GM20000 (cell line): ENCODE results near the gene NARS2.

ENCODE experiments used
- DNase-seq: peaks from one replicate; pipeline ENCODE4 v3.0.0; 2012; ENCODE audit warnings: low spot score
- TF ChIP-seq, protein P1 (sequence below): IDR thresholded peaks from 2 replicates; pipeline ENCODE4 v1.5.1; 2012; ENCODE audit warnings: mild to moderate bottlenecking, control low read depth; ENCODE audit errors: extremely low read depth, missing control alignments

The NARS2 gene

DNA sequence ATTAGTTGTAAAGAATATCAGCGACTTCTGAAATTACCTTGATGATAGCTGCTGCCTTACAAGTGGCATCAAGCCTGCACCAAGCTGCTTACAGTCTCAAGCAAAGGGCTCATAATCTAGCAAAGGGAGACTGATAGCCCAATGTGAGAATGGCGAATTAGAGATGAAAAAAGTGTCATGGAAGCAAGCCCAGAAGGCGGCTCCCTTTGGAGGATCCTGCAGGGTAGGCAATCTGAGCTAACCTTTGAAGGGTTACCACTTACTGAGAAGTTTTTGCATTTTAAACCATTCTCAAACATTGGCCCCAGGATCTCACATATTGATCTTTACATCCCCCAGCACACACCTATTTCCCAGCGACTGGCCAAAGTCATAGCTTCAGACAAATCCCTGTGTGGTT is 175.5 kb downstream of the NARS2 start:
- no peak for DNase-seq
- TF ChIP-seq, protein P1, sequence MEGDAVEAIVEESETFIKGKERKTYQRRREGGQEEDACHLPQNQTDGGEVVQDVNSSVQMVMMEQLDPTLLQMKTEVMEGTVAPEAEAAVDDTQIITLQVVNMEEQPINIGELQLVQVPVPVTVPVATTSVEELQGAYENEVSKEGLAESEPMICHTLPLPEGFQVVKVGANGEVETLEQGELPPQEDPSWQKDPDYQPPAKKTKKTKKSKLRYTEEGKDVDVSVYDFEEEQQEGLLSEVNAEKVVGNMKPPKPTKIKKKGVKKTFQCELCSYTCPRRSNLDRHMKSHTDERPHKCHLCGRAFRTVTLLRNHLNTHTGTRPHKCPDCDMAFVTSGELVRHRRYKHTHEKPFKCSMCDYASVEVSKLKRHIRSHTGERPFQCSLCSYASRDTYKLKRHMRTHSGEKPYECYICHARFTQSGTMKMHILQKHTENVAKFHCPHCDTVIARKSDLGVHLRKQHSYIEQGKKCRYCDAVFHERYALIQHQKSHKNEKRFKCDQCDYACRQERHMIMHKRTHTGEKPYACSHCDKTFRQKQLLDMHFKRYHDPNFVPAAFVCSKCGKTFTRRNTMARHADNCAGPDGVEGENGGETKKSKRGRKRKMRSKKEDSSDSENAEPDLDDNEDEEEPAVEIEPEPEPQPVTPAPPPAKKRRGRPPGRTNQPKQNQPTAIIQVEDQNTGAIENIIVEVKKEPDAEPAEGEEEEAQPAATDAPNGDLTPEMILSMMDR: no peak

DNA sequence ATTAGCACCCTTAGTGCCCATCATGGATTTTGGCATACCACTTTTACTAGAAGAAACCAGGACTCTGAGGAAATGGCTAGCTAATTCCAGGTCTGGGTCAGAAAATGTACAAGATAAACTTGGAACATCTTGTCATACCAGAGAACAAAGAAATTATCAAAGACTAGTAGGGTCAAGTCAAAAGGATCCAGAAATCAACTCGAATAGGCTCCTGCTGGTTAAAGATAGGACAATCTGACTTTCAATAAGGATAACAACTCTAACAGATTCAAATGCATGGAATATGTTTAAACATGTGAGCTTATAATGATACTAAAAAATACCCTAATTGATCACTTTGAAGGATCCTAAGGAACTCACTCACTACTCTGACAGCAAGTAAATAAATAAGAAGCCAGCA is 175.9 kb downstream of the NARS2 start:
- TF ChIP-seq, protein P1: no peak
- no peak for DNase-seq

DNA sequence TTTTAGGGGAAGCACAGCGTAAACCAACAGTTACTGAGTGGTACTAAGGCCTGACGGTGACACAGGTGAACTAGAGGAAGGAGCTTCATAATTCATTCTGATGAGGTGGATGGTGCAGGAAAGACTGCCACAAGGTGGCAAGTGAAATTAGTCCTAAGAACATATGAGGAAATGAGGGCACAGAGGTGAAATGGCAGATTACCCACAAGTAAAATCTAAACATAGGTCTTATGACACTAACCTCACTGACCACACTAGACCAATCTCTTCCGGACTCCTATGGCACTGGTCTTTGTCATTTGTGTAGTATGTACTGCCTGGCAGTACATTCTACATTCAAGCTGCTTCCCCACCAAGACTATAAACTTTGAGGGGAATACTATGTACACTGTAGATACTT is 177.3 kb downstream of the NARS2 start:
- TF ChIP-seq, protein P1: no peak
- no peak for DNase-seq

DNA sequence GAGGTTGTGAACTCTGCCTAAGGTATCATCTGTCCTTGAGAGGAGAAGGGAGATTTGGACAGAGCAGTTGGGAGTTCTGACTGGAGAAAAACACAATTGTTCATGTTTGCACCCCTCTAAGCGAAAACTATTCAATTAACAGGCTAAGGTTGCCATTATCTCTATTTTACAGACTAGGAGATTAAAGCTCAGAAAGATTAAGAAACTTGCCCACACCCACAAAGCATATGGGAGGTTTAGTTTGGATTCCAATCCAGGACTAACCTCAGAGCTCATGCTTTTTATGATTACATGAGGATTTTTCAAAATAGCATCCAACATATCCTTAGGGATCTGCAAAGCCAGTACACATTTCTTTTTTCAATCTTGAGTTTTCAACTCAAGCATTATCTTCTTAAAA is 179.1 kb downstream of the NARS2 start:
- DNase-seq: no peak

DNA sequence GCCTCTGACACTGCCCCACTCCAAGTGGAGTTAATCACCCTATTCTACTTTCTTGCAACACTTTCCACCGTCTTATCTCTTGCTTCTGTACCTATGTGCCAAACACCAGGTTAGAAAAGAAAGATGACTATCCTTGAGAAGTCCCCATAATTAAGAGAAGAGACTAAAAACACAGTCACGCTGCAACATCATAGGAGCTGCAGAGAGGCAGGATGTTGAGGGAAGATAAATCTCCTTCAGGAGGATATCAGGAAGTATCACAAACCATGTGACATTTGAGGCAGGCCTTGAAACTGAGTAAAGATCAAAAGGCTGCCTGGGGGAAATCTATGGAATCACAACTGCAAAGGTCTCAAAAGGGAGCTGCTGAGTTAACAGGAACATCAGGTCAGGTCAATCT is 181.8 kb downstream of the NARS2 start:
- TF ChIP-seq, protein P1: no peak
- DNase-seq: no peak

More for the DNA sequence above, 179.1 kb downstream of the NARS2 start:
- TF ChIP-seq, protein P1: no peak

DNA sequence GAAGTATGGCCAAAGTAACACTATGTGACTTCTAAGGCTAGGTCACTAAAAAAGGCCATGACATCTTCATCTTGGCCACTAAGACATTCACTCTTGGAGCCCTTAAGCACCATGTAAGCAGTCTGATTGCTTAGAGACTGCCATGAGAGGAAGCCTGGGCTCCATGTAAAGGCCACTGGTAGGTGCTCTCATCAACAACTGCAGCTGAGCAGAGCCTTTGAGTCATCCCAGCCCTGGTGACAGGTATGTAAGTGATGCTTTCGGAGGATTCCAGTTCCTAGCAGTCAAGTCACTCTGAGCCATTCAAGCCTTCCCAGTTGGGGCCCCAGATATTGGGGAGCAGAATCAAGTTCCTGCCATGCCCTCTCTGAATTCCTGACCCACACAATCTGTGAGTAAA is 183.2 kb downstream of the NARS2 start:
- no peak for DNase-seq
- TF ChIP-seq, protein P1: no peak

DNA sequence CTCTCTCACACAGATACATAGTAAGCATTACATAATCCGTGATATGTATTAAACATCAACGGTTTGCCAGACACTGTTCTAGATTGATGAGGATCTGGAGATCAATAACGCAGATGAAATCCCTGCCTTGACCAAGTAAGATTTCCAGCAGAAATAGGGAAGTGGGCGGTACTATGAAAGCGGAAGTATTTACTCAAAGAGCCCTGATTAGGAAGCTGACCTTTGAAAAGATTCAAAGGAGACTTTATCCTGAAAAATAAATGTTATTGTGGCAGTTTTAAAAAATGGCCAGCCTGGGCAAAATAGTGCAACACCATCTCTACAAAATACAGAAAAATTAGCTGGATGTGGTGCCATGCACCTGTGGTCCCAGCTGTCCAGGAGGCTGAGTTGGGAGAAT is 183.9 kb downstream of the NARS2 start:
- TF ChIP-seq, protein P1: no peak

More for the DNA sequence above, 183.9 kb downstream of the NARS2 start:
- DNase-seq: no peak
